Tibial nerve (tissue), 4 donors: ENCODE results near the gene PUM1. TPM values are rescaled to one million over a fixed set of nuclear protein-coding genes. Genes with fewer than 3 reads are reported as not detected.

Source experiments
- DNase-seq, 2 donors: peaks; one replicate each; pipeline ENCODE4 v3.0.0-alpha.2; 2019; ENCODE audit warnings: low spot score in 2 of 2
- H3K27ac ChIP-seq, 4 donors: fragments of 200-600 bp; sonication (generic) in 3 of 4; one replicate each; pipeline ENCODE4 v1.5.1; 2017 to 2019; ENCODE audit warnings: mild to moderate bottlenecking in 1 of 4
- H3K27me3 ChIP-seq, 2 donors: fragments of 200-600 bp; sonication (generic) in 1 of 2; one replicate each; pipeline versions ENCODE4 v1.5.1 to v1.6.0; 2017 to 2019
- H3K36me3 ChIP-seq, 3 donors: fragments of 200-600 bp; sonication (generic); one replicate each; pipeline ENCODE4 v1.5.1; 2018 to 2019
- H3K4me1 ChIP-seq, 4 donors: fragments of 200-600 bp; sonication (generic) in 3 of 4; one replicate each; pipeline ENCODE4 v1.5.1; 2017 to 2019
- H3K4me3 ChIP-seq, 4 donors: fragments of 200-600 bp; sonication (generic) in 3 of 4; one replicate each; pipeline ENCODE4 v1.5.1; 2017 to 2019; ENCODE audit warnings: mild to moderate bottlenecking in 1 of 4, moderate library complexity in 1 of 4
- H3K9me3 ChIP-seq, 4 donors: fragments of 200-600 bp; sonication (generic) in 3 of 4; one replicate each; pipeline ENCODE4 v1.5.1; 2017 to 2019
- CTCF ChIP-seq, 5 experiments: fragments of 200-600 bp in 3 of 5; fragments of 450-650 bp in 2 of 5; sonication (generic) in 3 of 5; IDR thresholded peaks; one replicate each; pipeline ENCODE4 v1.5.1; 2016 to 2019; ENCODE audit warnings: antibody characterized with exemption in 5 of 5, mild to moderate bottlenecking in 3 of 5, moderate library complexity in 2 of 5
- EP300 ChIP-seq, 2 donors: sonication (generic); formaldehyde crosslinking; IDR thresholded peaks; one replicate each; pipeline ENCODE4 v1.6.1; 2017; ENCODE audit warnings: antibody characterized with exemption in 2 of 2, mild to moderate bottlenecking in 1 of 2
- POLR2A ChIP-seq, 2 donors: fragments of 450-650 bp; IDR thresholded peaks; one replicate each; pipeline ENCODE4 v1.6.1; 2017; ENCODE audit warnings: antibody characterized with exemption in 2 of 2, mild to moderate bottlenecking in 2 of 2, moderate library complexity in 2 of 2
- WGBS, 2 donors: methylation state at CpG; one replicate each; pipeline ENCODE4 v1.1.5; 2018; 5-methylcytosine and 5-hydroxymethylcytosine counted together
- total RNA-seq, 4 donors: library from RNA; depleted of rRNA; stranded (reverse); fragments of >200 nt; gene quantifications; one replicate each; pipeline ENCODE4 v1.1.0, GENCODE V29; 2016

The PUM1 gene
- total RNA-seq, 4 donors from 2014 or later = 64.8 to 93.4 (median 76.0) TPM

GRCh38 chr1:30887485-30888315, 177.8 kb downstream of the PUM1 start:
- WGBS, 2 donors = 46 to 61% methylated on average over 10 of the region's 10 CpGs
- Histone ChIP-seq H3K4me1 (peaks cover 0 to 95% (median 33%) of the 10 kb centered on the region in 4 donors), H3K27ac (peak overlapping the region; percentile 77 to 92 (median 84)), H3K9me3 (no peaks in the 10 kb centered on the region), H3K4me3 (no peak overlapping the region), H3K36me3 (no peaks in the 10 kb centered on the region), H3K27me3 (no peaks in the 10 kb centered on the region)
- TF ChIP-seq EP300 (IDR thresholded peaks at IDR 0.05) (no peak), POLR2A (IDR thresholded peaks at IDR 0.05) (no peak), CTCF (IDR thresholded peaks at IDR 0.05) (no peak)
- DNase-seq = no peak

- Histone ChIP-seq H3K27ac (peak overlapping the region; percentile 77 to 92 (median 84)), H3K4me3 (no peak overlapping the region), H3K27me3 (no peaks in the 10 kb centered on the region), H3K4me1 (peaks cover 0 to 95% (median 32%) of the 10 kb centered on the region in 4 donors), H3K9me3 (no peaks in the 10 kb centered on the region), H3K36me3 (no peaks in the 10 kb centered on the region)
- WGBS, 2 donors = 76 to 81% methylated on average over 7 to 9 of the region's 12 CpGs
- TF ChIP-seq POLR2A (IDR thresholded peaks at IDR 0.05) = no peak
- no peak for TF ChIP-seq EP300 (IDR thresholded peaks at IDR 0.05)
- TF ChIP-seq CTCF (IDR thresholded peaks at IDR 0.05) = no peak
- no peak for DNase-seq
Observed at GRCh38 chr1:30886710-30887428, 178.6 kb downstream of the PUM1 start.

GRCh38 chr1:30885570-30886522, 179.7 kb downstream of the PUM1 start:
- Histone ChIP-seq H3K27me3 (no peaks in the 10 kb centered on the region), H3K9me3 (no peaks in the 10 kb centered on the region), H3K27ac (peak overlapping the region; percentile 58 to 92 (median 84)), H3K4me3 (no peak overlapping the region), H3K36me3 (no peaks in the 10 kb centered on the region), H3K4me1 (peaks cover 0 to 91% (median 31%) of the 10 kb centered on the region in 4 donors)
- 47 to 55% methylated on average over 16 to 17 of the region's 17 CpGs for WGBS, 2 donors
- TF ChIP-seq POLR2A (IDR thresholded peaks at IDR 0.05) (no peak), EP300 (IDR thresholded peaks at IDR 0.05) (peak in 1 of 2 donors; percentile 60)
- no peak for DNase-seq

- Histone ChIP-seq H3K4me1 (peaks cover 0 to 93% (median 32%) of the 10 kb centered on the region in 4 donors), H3K36me3 (no peaks in the 10 kb centered on the region), H3K4me3 (no peak overlapping the region), H3K27me3 (no peaks in the 10 kb centered on the region), H3K9me3 (no peaks in the 10 kb centered on the region), H3K27ac (peak overlapping the region in 2 of 4 donors; percentile 91 to 92)
- WGBS, 2 donors = 68 to 73% methylated on average over 5 of the region's 5 CpGs
- TF ChIP-seq CTCF (IDR thresholded peaks at IDR 0.05) = no peak
- TF ChIP-seq POLR2A (IDR thresholded peaks at IDR 0.05) = no peak
- TF ChIP-seq EP300 (IDR thresholded peaks at IDR 0.05) = no peak
- no peak for DNase-seq
Observed at GRCh38 chr1:30884723-30885122, 180.8 kb downstream of the PUM1 start.
